ENCODE results near the gene BHLHA9.

BHLHA9 gene

GRCh38 chr17:1290676-1291075, 20.4 kb downstream of the BHLHA9 start:
- no peak overlapping the region for H3K4me3 ChIP-seq (ENCODE audit: control insufficient read depth, low read depth, low read length)
- no peak for DNase-seq (ENCODE audit: low read depth)
- no peak for TF ChIP-seq CTCF (IDR thresholded peaks at IDR 0.05; ENCODE audit: control insufficient read depth, insufficient read depth, low read depth, low read length, missing control alignments)

- no peak overlapping the region for H3K4me3 ChIP-seq (ENCODE audit: control insufficient read depth, low read depth, low read length)
- DNase-seq (ENCODE audit: low read depth): no peak
- no peak for TF ChIP-seq CTCF (IDR thresholded peaks at IDR 0.05; ENCODE audit: control insufficient read depth, insufficient read depth, low read depth, low read length, missing control alignments)
Observed at GRCh38 chr17:1294157-1294717, 24.0 kb downstream of the BHLHA9 start.

GRCh38 chr17:1298606-1299005, 28.4 kb downstream of the BHLHA9 start:
- no peak overlapping the region for H3K4me3 ChIP-seq (ENCODE audit: control insufficient read depth, low read depth, low read length)
- DNase-seq (ENCODE audit: low read depth): no peak
- TF ChIP-seq CTCF (IDR thresholded peaks at IDR 0.05; ENCODE audit: control insufficient read depth, insufficient read depth, low read depth, low read length, missing control alignments): no peak

GRCh38 chr17:1299552-1300370, 29.5 kb downstream of the BHLHA9 start:
- H3K4me3 ChIP-seq (ENCODE audit: control insufficient read depth, low read depth, low read length): no peak overlapping the region
- no peak for DNase-seq (ENCODE audit: low read depth)
- TF ChIP-seq CTCF (IDR thresholded peaks at IDR 0.05; ENCODE audit: control insufficient read depth, insufficient read depth, low read depth, low read length, missing control alignments): no peak

GRCh38 chr17:1300371-1300905, 30.2 kb downstream of the BHLHA9 start:
- no peak for TF ChIP-seq CTCF (IDR thresholded peaks at IDR 0.05; ENCODE audit: control insufficient read depth, insufficient read depth, low read depth, low read length, missing control alignments)
- H3K4me3 ChIP-seq (ENCODE audit: control insufficient read depth, low read depth, low read length): no peak overlapping the region
- no peak for DNase-seq (ENCODE audit: low read depth)

- no peak overlapping the region for H3K4me3 ChIP-seq (ENCODE audit: control insufficient read depth, low read depth, low read length)
- no peak for TF ChIP-seq CTCF (IDR thresholded peaks at IDR 0.05; ENCODE audit: control insufficient read depth, insufficient read depth, low read depth, low read length, missing control alignments)
- no peak for DNase-seq (ENCODE audit: low read depth)
Observed at GRCh38 chr17:1301546-1301945, 31.3 kb downstream of the BHLHA9 start.

Data from AG09309 (cell line).